ENCODE data around the gene YKT6.
A peak's percentile ranks its signal among the peaks of the same experiment; 100 is the strongest.

YKT6 gene

DNA sequence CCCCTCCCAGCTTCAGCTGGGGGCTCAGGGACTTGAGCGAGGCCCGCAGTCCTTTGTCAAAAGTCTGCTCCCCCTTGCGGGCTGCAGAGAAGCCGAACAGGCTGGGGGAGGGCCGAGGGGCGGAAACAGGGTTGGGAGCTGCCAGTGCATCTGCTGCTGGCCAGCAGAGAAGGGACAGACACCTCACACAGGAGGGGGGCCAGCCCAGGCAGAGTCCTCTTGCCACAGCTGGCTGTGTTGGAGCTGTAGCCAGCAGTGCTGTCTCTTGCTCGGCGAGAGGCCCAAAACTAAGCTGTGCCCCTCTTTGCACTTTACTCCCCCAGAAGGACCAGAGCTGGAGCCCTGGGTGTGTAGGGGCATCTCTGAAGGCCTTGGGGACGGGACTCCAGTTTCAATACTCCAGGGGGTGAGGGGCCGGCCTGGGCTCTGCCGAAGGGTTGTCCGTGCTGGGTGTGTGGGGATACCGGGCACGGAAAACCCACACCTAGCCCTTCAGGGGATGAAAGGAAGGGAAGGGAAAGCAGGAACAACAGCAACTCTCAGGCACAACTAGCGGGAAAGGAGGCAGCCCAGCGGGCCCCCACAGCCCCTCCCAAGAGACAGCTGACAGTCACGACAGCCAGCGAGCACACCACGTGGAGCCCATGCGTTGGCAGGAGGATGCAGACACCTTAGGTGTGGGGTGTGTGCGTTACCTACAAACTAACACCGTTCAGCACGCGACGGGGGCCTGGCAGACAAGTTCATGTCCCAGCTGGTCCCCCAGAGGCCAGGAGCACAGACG lies 17.8 kb downstream of the YKT6 start:
- DNase-seq (ENCODE audit: low read depth): no peak

GRCh38 chr7:44219371-44220045 lies 18.7 kb downstream of the YKT6 start:
- DNase-seq (ENCODE audit: low read depth): no peak

- no peak for DNase-seq (ENCODE audit: low read depth)
Observed at GRCh38 chr7:44220046-44220357, 19.2 kb downstream of the YKT6 start.

DNA sequence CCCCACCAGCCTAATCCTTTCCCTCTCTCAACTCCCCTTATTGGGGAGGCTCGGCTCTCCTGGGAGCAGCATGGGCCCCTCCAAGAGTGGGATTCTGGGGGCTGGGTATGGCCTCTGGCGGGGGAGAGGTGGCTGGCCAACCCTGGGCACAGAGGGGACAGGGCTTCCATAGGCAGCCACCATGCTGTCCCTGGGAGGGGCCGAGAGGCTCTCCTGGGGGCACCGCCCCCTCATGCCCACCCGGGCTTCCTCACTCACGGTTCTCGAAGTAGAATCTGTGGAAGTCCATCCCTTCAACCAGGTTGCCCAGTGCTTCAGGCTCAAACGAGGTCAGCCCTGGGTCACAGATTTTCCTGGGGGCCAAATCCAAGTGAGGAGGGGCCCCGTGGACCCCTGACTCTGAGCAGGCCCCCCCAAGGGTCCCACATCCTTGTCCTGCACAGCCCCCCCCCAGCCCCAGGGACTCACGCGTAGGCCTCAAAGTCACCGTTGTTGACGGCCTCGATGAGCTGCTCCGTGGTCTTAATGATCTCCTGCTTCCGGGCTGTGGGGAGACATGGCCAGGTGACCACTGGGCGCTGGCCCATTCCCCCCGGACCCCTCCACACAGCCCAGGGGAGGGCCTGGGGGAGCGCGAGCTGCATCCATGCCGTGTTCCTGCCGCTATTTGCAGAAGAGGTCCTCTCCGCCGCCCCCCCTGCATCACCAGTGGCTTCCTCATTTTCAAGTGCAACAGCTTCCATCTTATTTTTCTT lies 19.8 kb downstream of the YKT6 start:
- DNase-seq (ENCODE audit: low read depth): no peak

DNA sequence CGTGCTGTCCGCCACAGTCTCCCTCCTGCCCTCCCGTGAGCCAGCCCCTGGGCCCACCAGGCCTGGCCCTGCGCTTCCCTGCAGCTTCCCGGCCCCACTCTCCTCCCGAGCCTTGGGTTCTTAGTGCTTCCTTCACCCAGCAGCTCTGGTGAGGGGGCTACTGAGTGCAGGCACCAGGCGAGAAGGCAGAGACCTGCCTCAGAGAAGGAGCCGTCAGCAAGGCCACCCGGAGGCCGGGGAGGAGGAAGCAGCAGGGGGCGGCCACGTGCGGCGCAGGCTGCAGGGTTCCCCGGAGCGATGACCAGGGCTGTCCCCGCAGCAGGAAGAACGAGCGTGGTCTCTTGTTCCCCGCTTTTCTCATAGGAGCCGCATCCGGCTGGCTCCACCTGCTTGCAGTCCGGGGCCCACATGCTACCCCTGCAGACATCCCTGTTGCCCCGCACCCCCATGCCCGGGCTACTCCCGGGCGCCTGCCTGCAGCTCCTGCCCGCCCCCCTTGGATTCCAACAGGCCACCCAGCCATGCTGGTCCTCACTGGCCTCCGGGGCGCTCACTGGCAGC lies 20.5 kb downstream of the YKT6 start:
- DNase-seq (ENCODE audit: low read depth): no peak

GRCh38 chr7:44222074-44222473 lies 21.3 kb downstream of the YKT6 start:
- DNase-seq (ENCODE audit: low read depth): no peak

GRCh38 chr7:44222776-44223261 lies 22.0 kb downstream of the YKT6 start:
- no peak for DNase-seq (ENCODE audit: low read depth)

- DNase-seq (ENCODE audit: low read depth): no peak
Observed at GRCh38 chr7:44223362-44224079, 22.7 kb downstream of the YKT6 start.

DNA sequence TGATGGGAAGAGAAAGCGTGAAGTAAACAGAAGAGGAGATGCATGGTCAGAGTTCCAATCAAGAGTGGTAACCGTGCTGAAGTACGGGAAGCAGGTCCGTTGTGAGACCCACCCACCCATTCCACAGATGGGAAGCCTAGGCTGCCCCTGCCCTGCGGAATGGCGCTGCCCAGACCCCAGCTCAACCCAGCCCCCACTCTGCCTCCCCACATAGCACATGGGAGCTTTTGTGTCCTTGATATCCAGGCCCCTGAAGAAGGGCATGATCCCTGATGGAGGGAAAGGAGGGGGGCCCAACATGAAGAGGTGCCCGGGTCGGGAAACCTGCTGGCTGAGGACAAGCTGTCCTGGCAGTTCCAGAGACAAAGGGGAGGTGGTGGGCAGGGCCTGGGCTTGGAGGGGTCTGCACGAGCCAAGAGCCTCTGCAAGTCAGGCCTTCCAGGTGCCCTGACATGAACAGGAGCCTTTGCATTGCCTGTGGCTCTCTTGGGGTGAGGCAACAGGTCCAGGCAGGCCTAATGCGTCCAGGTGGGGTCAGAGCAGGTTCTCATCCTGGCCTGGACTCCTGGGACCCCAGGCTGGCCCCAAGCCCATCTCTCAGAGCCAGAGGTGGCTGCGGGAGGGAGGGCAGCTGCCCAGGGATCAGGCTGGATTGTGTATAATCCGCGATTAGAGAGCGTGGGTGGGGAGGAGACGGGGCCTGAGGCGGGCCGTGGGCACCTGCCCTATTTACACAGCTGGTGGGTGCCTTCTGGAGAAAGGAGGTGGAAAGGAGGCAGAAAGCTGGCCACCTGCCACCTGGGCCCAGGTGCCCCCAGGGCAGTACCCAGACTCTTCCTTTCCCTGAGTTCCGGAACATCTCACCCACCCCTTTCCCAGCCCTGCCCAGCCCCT lies 23.5 kb downstream of the YKT6 start:
- DNase-seq (ENCODE audit: low read depth): no peak

DNA sequence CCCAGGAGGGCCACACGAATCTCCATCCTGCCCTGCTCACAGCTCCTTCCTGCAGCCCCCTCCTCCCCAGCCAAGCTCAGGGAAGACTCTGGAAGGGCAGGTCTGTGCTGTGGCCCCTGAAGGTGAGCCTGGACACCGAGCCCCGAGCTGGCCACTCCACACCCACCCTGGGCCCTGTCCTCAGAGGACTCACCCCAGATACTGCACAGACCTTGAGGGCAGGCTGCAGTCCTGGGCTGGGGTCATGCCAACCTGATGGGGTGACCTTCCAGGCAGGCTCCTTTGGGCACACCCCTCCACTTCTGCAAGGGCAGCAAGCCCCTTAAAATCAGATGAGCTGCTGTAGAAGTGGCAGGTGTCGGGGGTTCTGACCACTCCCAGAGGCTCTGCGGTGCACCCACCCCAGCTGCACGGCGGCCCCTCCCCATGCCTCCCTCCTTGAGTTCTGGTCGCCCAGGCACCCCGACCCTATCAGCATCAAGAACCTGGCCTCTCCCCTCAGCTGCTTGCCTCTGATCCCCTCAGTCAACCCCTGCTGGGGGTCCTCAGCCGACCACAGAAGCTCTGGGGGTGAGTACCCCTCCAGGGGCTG lies 24.3 kb downstream of the YKT6 start:
- DNase-seq (ENCODE audit: low read depth): no peak

- peak; percentile 27 for DNase-seq (ENCODE audit: low read depth)
Observed at GRCh38 chr7:44225566-44226395, 25.0 kb downstream of the YKT6 start.

GRCh38 chr7:44226396-44226753 lies 25.6 kb downstream of the YKT6 start:
- DNase-seq (ENCODE audit: low read depth): no peak

DNA sequence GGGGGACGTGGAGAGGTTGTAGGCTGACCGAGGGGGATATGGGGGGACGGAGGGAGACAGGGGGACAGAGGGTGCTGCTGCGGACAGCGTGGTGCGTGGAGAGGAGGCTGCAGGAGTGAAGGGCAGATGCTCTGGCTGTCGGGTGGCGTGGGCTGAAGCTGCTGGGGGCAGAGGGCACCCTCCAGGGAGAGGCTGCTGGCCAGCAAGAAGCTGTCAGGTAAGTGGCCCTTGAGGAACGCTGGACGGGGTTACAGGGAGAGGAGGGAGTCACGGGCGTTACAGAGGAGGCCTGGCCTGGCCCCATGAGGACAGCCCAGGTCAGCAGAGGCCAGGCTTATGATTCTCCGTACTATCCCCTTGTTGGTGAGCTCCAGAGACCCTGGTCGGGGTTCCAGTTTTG lies 27.1 kb downstream of the YKT6 start:
- DNase-seq (ENCODE audit: low read depth): no peak

DNA sequence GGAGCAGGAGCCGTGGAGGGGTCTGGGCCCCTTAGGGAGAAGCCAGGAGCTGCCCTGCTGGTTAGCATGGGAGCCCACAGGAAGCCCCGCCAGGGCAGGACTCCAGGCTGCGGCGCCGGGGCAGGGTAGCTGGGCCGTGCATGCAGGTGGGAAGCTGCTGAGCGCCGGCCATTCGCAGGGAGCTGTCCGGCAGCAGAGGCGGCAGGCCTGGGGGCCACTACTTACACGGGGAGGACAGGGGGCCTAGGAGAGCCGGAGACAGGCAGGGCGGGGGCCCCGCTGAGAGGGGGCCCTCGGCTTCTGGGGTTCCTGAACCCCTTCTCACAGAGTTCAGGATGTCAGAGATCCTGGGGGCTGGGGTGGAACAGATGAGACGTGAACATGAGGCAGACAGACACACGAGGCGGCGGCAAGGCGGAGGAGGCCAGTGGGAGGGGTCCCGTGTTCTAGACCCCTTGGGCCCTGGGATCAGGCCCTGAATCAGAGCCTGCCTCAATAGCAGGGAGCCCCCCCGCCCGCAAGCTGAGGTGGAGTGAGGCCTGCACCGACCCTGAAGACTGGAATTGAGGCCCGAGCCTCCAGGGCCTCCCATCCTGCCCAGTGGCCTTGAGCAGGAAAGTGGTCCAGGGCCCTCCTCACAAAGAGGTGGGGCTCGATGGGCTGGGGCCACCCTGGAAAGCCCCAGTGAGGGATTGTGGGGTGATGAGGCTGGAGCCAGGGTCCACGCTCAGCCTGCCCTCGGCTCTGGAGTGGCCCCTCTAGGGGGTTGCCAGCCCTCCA lies 28.0 kb downstream of the YKT6 start:
- no peak for DNase-seq (ENCODE audit: low read depth)

GRCh38 chr7:44229546-44230105 lies 28.8 kb downstream of the YKT6 start:
- DNase-seq (ENCODE audit: low read depth): no peak

DNA sequence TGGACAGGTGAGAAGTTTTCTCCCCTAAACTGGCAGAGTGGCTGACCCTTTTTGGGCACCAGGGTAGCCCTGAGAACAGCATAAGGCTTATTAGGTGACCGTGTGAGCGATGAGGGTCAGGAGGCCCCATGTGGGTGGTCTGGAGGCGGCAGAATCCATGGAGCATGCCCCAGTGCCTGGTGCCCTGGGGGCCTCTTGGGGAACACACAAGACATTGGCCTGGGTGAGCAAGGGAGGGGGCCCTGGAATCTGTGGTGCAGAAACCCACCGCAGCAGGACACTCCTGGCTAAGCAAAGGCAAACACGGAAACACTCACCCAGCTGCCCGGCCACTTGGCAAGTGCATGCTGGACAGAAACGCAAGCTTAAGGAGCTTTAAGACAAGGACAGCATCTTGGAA lies 29.5 kb downstream of the YKT6 start:
- DNase-seq (ENCODE audit: low read depth): no peak

DNA sequence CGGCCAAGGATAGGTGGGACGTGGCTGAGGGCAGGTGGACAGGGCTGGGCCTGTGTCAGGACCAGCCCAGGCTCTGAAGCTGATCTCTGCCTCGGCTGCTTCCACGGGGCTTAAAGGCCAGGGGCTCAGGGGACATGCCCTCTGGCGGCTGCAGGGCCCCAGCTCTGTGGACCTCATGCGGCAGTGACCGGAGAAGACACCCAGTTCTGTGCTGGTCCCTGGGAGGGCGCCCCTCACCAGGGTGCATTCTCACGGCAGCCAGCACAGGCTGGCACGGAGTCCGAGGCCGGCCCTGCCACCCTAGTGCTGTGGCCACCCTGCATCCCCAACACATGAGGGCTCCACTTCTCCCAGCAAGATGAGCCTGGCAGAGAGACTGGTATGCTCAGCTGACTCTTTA lies 30.3 kb downstream of the YKT6 start:
- DNase-seq (ENCODE audit: low read depth): no peak

DNA sequence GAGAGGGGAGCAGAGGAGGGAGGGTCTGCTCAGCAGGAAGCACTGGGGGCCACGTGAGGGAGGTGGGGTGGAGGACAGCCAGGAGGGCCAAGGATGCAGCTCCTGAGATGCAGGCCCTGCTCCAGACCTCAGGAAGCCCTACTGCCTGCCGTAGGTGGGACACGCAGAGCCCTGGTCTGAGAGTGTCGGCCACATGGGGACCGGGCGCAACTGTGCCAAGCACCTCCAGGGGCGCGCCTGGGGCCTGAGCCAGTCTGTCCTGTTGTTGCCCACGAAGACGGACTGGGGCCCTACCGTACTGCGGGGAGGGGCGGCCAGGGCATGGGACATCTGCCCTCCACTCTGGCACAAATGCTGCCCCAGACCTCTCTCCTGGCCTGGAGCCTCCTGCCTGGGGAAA lies 31.6 kb downstream of the YKT6 start:
- DNase-seq (ENCODE audit: low read depth): no peak

Data from ELR (cell line).